Ectodermal cell (in vitro differentiated cells): ENCODE data around the gene MOSPD3.

ENCODE experiments used
- H3K27ac ChIP-seq: 2 replicates; pipeline ENCODE4 v1.7.0; 2013; ENCODE audit warnings: mild to moderate bottlenecking, low read depth, low read length; ENCODE audit not compliant: insufficient read depth, poor library complexity, severe bottlenecking
- H3K27me3 ChIP-seq: 2 replicates; pipeline ENCODE4 v1.7.0; 2013; ENCODE audit warnings: mild to moderate bottlenecking, low read length; ENCODE audit not compliant: insufficient read depth, control insufficient read depth, poor library complexity, severe bottlenecking
- H3K36me3 ChIP-seq: one replicate; pipeline ENCODE4 v1.7.0; 2013; ENCODE audit warnings: low read length; ENCODE audit not compliant: control insufficient read depth, insufficient read depth
- H3K4me1 ChIP-seq: one replicate; pipeline ENCODE4 v1.7.0; 2013; ENCODE audit warnings: low read length; ENCODE audit not compliant: control insufficient read depth, insufficient read depth
- H3K4me3 ChIP-seq: 2 replicates; pipeline ENCODE4 v1.7.0; 2013; ENCODE audit warnings: low read depth, low read length, control low read depth; ENCODE audit not compliant: insufficient read depth
- H3K9me3 ChIP-seq: 2 replicates; pipeline ENCODE4 v1.7.0; 2013; ENCODE audit warnings: mild to moderate bottlenecking, low read length, moderate library complexity; ENCODE audit not compliant: control insufficient read depth
- WGBS, 2 experiments: methylation state at CpG; one replicate each; pipeline ENCODE4 v1.1.7; 2013; ENCODE audit warnings: missing lambda C conversion rate in 2 of 2; 5-methylcytosine and 5-hydroxymethylcytosine counted together

Gene MOSPD3

GRCh38 chr7:100568896-100569844, 43.2 kb upstream of the MOSPD3 start:
- peak overlapping the region; percentile 44 for H3K4me3 ChIP-seq
- peak overlapping the region; percentile 18 for H3K27ac ChIP-seq
- H3K36me3 ChIP-seq, result no peaks in the 10 kb centered on the region
- WGBS, 2 experiments, result 23% methylated on average over 36 of the region's 36 CpGs
- peaks cover 18% of the 10 kb centered on the region for H3K27me3 ChIP-seq
- H3K9me3 ChIP-seq, result no peaks in the 10 kb centered on the region
- peaks cover 37% of the 10 kb centered on the region for H3K4me1 ChIP-seq

- no peak overlapping the region for H3K4me3 ChIP-seq
- WGBS, 2 experiments, result 64 to 67% methylated on average over 26 of the region's 26 CpGs
- no peaks in the 10 kb centered on the region for H3K36me3 ChIP-seq
- H3K9me3 ChIP-seq, result no peaks in the 10 kb centered on the region
- H3K27me3 ChIP-seq, result peaks cover 18% of the 10 kb centered on the region
- H3K27ac ChIP-seq, result no peak overlapping the region
- H3K4me1 ChIP-seq, result peaks cover 37% of the 10 kb centered on the region
These were observed 41.1 kb upstream of the MOSPD3 start for GRCh38 chr7:100570954-100571828.

- WGBS, 2 experiments, result 87 to 93% methylated on average over 2 of the region's 2 CpGs
- peaks cover 37% of the 10 kb centered on the region for H3K4me1 ChIP-seq
These were observed 40.6 kb upstream of the MOSPD3 start for GRCh38 chr7:100571829-100572116.

GRCh38 chr7:100572281-100572948, 39.9 kb upstream of the MOSPD3 start:
- no peaks in the 10 kb centered on the region for H3K9me3 ChIP-seq
- H3K4me1 ChIP-seq, result peaks cover 37% of the 10 kb centered on the region
- H3K36me3 ChIP-seq, result no peaks in the 10 kb centered on the region
- H3K4me3 ChIP-seq, result no peak overlapping the region
- no peak overlapping the region for H3K27ac ChIP-seq
- WGBS, 2 experiments, result 88 to 90% methylated on average over 20 of the region's 20 CpGs
- H3K27me3 ChIP-seq, result peaks cover 18% of the 10 kb centered on the region

More at GRCh38 chr7:100571829-100572116, 40.6 kb upstream of the MOSPD3 start:
- Histone ChIP-seq H3K36me3 (no peaks in the 10 kb centered on the region), H3K9me3 (no peaks in the 10 kb centered on the region), H3K27ac (no peak overlapping the region), H3K27me3 (peaks cover 18% of the 10 kb centered on the region), H3K4me3 (no peak overlapping the region)

GRCh38 chr7:100572949-100573675, 39.2 kb upstream of the MOSPD3 start:
- no peaks in the 10 kb centered on the region for H3K9me3 ChIP-seq
- no peak overlapping the region for H3K27ac ChIP-seq
- H3K36me3 ChIP-seq, result no peaks in the 10 kb centered on the region
- peaks cover 18% of the 10 kb centered on the region for H3K27me3 ChIP-seq
- H3K4me3 ChIP-seq, result no peak overlapping the region
- WGBS, 2 experiments, result 95 to 96% methylated on average over 30 of the region's 30 CpGs
- peaks cover 37% of the 10 kb centered on the region for H3K4me1 ChIP-seq

GRCh38 chr7:100573691-100574361, 38.5 kb upstream of the MOSPD3 start, which contains the start of gene SAP25:
SAP25 (minus strand) TSS chr7:100573900; CDS start chr7:100573742, 158 bp downstream.
- Histone ChIP-seq H3K36me3 (no peaks in the 10 kb centered on the region), H3K4me3 (no peak within 1 kb of the TSS), H3K27me3 (peaks cover 18% of the 10 kb centered on the region), H3K27ac (no peak within 1 kb of the TSS), H3K9me3 (no peaks in the 10 kb centered on the region), H3K4me1 (peaks cover 36% of the 10 kb centered on the region)
- WGBS, 2 experiments, result 94 to 95% methylated on average over 70 of the region's 70 CpGs

GRCh38 chr7:100574362-100575205, 37.8 kb upstream of the MOSPD3 start:
- 91 to 93% methylated on average over 44 of the region's 44 CpGs for WGBS, 2 experiments
- Histone ChIP-seq H3K9me3 (no peaks in the 10 kb centered on the region), H3K27ac (no peak overlapping the region), H3K4me3 (no peak overlapping the region), H3K4me1 (peaks cover 28% of the 10 kb centered on the region), H3K36me3 (no peaks in the 10 kb centered on the region), H3K27me3 (peaks cover 18% of the 10 kb centered on the region)

GRCh38 chr7:100575206-100575631, 37.1 kb upstream of the MOSPD3 start:
- Histone ChIP-seq H3K27me3 (peaks cover 12% of the 10 kb centered on the region), H3K9me3 (no peaks in the 10 kb centered on the region), H3K4me1 (peaks cover 22% of the 10 kb centered on the region), H3K4me3 (no peak overlapping the region), H3K36me3 (peaks cover 4% of the 10 kb centered on the region), H3K27ac (no peak overlapping the region)
- WGBS, 2 experiments, result 80 to 85% methylated on average over 14 of the region's 14 CpGs
